Stimulated activated CD4-positive, alpha-beta T cell treated with anti-CD3 and anti-CD28 coated beads, Interleukin-4, amount 100 ng/mL, for 48 hours (primary cell): ENCODE measurements around the gene CFAP97D1.
A peak's percentile ranks its signal among the peaks of the same experiment; 100 is the strongest.

Experiments
- DNase-seq, 2 donors: peaks; one replicate each; pipeline ENCODE4 v3.0.0-alpha.2; 2020; ENCODE audit warnings: low read depth in 2 of 2

The CFAP97D1 gene

DNA sequence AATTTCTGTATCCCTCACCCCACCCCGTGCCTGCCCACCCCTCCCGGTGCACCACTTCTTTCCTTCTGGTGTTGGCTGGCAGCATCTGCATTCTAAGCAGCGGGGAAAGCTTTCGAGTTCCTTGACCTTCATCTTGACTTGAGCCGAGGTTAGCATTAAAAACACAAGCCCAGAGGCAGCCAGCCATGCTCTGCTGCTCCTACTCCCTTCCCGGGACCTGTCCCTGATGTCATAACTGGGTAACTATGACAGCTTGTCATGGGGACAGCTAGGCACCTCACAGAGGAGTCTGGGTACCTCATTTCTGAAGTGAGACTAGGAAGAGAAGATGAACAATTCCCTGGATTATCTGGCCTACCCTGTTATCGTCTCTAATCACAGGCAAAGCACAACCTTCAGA is at the start of gene CFAP97D1:
CFAP97D1 (plus strand) TSS at position 301 of the 400 bp plus-strand sequence; CDS start at position 329, 28 bp downstream.
- DNase-seq, result no peak

DNA sequence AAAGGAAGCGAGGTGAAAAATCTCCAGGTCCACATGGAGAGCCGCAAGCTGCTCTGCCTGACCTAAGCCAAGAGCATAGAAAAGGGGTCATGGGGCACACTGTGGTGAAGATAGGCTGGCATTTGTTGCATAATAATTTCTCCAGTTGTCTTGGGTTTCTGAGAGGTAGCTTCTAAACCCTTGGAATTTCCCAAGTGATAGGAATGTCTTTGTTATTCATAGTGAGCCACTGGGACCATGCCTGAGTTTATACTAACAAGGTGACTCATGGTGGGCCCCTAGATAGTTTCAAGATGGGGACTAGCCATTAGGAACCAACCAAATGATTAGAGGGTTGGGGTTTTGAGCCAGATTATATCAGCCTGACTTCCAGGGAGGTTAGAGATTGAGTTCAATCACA is 47.3 kb upstream of the CFAP97D1 start:
- DNase-seq, result no peak

DNA sequence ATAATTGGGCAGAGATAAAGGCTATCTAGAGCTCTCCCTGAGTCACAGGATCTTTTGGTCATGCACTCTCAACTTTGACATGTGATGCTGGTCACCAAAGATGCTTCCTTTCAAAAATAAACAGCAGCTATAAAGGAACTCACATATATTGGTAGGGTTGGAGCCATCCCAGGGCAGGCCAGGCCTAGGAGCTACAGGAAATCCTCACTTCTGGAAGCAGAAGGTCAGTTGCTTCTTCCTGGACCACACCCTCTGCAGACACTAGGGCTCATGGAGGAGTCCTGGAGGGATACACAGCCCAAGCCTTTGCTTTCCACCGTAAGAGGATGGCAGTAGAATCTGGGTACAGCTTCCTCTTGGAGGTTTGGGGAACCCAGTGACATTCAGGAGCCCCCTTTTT is 46.3 kb upstream of the CFAP97D1 start:
- no peak for DNase-seq

DNA sequence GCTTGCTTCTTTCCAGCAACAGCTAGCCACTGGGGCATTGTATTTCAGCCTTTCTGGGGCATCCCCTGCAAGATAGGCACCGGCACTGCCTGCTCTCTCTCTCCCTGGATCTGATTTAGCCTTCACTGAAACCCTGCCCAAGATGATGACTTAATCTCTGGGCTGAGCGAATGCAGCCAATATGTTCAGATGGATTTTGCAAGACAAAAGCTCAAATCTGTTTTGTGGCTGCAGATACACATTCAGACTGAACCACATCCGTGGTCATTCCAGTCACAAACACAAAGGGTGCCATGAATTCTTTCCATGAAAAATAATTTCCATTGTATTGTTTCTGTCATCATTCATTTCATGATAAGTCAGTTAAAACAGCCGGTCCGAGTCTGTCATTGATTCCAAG is 45.9 kb upstream of the CFAP97D1 start:
- no peak for DNase-seq

DNA sequence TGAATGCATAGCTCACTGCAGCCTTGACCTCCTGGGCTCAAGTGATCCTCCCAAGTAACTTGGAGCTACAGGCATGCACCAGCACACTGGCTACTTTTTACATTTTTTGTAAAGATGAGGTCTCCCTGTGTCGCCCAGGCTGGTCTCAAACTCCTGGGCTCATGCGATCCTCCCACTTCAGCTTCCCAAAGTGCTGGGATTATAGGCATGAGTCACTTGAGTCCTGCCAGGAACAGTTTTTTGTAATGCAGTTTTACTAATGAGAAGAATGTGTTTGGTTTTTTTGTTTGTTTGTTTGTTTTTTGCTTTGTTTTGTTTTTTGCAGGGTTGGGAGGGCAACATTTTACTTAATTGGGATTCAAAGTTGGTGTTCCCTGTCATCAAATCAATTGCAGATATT is 43.8 kb upstream of the CFAP97D1 start:
- no peak for DNase-seq

DNA sequence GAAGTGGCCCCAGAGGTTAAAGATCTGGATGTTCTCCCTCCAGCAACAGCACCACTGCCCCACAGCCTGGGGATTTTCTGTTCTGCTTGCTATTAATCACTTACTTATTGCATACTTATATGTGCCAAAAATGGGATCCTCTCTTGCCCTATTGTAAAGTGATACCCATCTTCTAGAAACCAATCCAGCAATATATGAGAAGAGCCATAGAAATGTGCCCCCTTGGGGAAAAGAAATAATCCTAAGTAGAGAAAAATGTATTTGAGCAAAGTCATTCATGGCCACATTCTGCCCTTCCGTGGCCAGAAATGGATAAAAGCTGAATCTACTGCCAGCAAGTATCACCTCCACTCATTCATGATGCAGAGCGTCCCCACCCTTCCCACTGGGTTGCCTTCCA is 42.5 kb upstream of the CFAP97D1 start:
- DNase-seq, result no peak

DNA sequence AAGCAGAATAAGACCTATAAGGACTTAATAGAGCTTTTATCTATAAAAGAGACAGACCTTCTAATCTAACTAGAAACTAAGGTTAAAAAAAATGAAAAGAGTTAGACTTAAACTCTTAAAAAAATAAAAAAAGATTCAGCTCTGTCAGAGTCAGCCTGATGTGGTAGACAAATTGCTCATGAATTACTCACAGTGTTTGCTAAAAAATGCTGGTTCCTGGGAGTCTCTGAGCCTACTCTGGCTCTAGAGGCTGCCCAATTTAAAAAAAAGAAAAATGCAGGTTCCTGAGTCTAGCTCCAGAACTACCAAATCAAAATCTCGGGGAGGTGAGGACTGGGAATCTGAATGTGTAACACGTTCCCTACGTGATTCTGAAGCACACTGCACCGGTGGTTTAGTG is 39.7 kb upstream of the CFAP97D1 start:
- DNase-seq, result no peak

DNA sequence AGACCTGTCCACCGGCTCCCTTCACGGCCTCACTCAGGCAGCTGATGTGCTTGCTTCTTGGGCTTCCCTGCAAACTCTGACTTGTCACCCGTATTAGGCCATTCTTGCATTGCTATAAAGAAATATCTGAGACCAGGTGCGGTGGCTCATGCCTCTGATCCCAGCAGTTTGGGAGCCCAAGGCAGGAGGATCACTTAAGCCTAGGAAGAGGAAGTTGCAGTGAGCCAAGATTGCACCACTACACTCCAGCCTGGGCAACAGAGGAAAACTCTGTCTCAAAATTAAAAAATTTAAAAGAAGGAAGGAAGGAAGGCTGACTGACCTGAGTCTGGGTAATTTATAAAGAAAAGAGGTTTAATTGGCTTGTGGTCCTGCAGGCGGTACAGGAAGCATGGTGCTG is 38.6 kb upstream of the CFAP97D1 start:
- no peak for DNase-seq

DNA sequence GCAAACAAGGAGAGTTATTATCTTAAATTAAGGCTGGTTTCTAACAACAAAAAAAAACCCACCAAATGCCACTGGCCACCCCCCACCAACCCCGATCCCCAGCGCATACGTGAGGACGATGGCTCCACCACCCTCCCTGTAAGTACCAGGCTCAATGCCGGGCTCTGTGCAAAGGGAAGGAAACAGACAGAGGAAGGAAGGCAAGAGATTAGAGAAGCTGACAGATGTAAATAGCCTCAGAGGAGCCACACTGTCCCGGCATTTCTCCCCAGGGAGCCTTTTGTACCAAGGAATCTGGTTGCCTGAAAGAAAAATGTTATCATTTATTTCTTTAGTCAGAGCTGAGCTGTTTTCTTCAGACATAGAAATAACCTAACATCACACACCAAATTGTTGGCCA is 34.7 kb upstream of the CFAP97D1 start:
- no peak for DNase-seq

DNA sequence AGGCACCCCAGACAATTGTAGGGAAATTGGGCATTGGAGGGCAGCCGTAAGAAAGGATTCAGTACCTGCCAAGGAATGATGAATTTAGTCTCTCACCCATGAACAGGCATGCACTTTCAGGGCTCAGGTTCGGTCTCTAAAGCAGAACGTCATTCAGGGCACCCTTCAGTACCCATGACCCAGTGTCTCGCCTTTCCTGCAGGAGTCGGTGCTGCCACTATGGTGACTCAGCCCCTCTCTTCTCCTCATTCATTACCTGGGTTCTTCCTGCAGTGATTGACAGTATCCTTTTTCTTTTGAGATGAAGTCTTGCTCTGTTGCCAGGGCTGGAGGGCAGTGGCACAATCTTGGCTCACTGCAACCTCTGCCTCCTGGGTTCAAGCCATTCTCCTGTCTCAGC is 30.1 kb upstream of the CFAP97D1 start:
- DNase-seq, result no peak

DNA sequence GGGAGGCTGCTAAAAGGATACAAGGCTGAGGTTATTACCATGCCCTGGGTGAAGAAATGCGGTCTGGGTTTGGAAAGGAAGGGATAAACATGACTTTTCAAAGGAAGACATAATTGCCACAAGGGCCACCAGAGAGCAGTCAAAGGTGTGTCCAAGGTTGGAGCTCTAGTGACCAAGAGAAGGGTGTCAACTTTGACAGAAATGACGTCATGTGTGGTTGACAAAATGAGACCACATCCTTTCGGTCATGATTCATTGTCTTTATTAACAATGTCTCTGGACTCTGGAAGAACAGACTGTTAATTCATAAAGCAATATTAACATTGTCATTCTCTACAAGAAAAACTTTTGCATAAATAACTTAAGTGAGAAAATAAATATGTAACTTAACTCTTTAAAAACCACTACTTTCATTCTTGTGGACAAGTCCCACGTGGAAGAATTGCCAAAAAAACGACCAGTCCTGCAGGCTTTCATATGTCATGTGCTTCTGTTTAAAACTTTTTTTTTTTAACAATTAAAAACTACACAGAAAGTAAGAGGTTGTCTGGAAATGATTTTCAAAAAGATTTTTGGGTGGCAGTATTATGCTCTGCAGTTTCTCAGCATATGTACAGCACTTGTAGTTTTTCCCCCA is 26.6 kb upstream of the CFAP97D1 start:
- DNase-seq, result no peak

DNA sequence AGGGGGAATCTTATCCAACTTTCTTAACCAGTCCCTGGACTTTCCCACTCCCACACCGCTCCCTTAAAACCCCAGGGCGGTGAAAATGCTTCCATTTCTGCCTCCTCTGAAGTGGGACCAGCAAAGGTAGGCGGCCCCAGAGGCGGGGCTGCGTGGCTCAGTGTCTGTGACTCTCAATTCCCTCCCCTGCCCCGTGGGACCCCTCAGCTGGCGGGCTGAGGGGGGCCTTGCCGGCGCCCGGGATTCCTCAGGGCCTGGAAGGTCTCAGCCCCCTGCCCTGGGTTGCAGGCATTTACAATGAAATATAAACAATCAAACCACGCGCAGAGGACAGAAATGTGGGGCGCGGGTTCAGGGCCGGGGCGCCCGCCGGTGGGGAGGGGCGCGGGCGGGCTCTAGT is 25.3 kb upstream of the CFAP97D1 start:
- no peak for DNase-seq

DNA sequence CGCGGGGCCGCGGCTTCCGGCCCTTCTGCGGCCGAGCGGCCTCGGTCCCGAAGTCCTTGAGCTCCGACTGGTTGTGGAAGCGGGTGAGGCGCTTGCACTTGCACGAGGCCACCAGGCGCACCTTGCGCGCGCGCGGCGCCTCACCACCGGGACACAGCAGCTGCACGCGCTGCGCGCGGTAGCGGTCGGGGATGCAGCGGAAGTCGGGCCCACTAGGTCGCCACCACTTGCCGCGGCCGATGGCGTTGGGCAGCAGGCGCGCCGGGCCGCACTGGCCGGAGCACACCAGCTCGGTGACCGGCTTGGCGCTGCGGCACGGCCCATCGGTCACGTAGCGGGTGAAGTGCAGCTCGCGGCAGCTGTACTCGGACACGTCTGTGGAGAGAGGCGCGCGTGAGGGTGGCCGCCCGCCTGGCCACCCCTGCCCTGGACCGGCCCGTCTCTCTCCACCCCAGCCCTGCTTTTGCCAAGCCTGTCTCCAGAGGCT is 24.8 kb upstream of the CFAP97D1 start:
- peak in 1 of 2 donors; percentile 20 for DNase-seq

DNA sequence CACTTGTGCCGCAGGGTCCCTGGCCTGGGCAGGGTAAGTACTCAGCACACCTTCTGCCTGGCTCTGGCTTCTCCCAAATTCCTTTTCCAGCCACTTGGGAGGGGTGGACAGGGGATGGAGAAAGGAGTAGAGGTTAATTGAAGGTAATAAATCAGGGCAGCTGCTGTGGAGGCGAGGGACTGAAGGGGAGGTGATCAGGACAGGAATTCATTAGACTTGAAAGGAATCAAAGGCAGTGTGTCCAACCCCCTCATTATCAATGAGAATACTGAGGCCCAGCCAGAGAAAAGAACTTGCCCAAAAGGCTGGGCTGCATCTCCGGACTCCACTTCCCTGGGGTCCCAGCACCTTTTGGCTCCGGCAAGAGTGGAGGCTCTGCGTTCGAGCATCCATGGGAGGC is 24.0 kb upstream of the CFAP97D1 start:
- no peak for DNase-seq

DNA sequence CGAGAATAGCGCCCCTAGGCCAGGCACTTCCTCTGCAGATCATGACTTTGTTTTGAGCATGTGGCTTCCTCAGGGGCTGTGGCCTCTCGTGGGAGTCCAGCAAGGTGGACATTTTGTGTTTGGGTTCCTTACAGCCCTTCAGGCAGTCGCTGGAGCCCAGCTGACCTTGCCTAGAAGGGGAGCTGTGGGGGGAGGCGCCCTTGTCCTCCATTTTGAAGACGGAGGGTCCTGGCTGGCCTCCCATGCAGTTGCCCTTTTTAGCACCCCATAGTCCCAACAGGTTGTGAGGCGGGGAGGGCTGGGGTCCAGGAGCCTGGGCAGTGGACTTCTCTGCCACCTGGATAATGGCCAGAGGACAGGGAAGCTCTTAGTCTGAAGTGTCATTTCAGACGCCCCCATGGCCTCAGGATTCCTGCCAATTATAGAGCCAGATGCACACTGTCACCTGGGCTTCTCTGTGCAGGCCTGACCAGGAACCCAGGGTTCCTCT is 23.0 kb upstream of the CFAP97D1 start:
- DNase-seq, result no peak

DNA sequence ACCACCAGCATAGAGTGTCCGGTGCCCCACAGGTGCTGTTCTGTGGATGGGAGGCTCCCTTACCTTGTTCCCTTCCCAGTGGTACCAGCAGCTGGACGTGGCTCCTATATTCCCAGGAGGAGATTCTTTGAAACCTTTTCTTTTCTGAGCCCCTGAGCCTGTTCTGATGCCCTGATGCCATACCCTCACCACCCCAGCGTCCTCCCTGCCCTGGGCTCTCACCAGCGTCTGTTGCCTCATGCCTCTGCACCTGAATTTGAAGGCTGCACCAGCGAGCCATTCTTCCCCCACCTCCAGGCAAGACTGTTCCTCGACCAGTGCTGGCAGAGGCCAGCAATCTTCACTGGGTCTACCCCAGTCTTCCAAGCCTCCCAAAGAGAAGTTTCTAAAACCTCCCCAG is 22.1 kb upstream of the CFAP97D1 start:
- DNase-seq, result no peak

DNA sequence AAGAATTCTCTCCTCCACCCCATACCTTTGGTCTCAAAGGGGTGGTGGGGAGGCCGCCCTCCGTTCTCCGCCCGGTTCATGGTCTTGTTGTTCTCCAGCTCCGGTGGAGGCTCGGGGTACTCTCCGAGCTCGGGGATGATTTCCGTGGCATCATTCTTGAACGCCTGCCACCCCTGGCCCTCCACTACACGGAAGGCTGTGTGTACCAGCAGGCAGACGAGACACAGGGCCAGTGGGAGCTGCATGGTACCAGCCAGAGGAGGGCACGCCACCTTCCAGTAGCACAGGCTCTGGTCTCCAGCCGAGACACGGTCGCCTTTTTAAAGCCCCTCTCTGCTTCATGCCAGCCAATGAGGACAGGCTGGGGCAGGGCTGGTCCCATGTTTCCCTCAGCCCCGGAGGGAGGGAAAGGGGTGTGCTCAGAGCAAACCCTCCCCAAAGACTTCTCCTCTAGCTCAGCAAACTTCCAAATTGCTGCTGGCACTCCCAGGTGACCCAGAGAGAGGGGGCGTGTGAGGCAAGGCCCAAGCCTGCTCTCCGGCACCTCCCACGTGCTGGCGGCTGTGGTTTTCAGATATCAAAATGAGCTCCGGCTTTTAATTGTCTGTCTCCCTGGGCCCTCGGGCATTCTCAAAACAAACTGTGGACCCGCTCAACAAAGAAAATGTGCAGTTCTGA is 21.6 kb upstream of the CFAP97D1 start, which contains the start of gene SOST:
SOST (minus strand) TSS at position 295 of the 678 bp plus-strand sequence; CDS start at position 245, 50 bp downstream.
- DNase-seq, result no peak

DNA sequence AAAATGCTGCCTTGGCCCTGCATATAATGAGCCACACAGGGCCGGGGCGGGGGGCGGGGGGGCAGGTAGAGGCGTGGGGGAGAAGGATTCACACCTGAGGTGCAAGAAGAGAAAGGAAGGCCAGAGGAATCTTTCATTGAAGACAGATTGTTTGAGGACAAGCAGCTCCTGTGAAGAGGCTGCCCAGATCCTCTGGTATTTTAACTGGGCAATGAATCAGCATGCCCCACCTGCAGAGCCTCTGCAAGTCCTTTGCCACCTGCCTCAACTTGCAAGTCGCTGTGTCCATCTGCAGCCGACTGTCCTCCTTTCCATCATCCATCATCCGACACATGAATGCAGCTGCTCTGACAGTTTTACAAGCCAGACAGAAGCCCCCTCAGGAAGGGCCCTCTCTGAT is 20.4 kb upstream of the CFAP97D1 start:
- DNase-seq, result no peak

DNA sequence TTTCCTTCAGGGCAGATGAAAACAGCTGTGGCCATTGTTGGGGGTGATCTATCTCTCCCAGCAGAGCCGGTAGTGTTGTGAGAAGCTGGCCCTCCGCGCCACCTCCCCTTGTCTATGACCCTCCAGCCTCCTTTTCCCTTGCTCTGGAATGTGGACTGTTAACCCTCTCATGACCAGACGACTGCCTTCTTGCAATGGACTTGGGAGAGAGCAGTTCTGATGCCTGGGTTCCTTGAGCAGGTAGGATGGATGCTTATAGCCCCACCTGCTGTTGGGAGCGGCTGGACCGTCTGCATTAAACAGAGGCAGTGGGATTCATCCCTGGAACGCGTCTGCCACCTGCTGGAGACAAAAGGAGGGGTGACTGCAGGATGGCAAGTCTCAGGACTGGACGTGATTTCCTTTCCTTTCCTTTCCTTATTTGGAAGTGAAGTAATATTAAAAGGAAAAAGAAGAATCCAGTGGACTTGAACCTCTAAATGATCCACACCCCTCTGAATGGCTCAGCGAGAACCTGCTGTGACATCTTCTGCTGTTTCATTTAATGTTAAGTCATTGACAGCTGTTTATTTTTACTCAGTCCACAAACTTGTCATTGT is 19.9 kb upstream of the CFAP97D1 start:
- peak; percentile 88 to 93 for DNase-seq

DNA sequence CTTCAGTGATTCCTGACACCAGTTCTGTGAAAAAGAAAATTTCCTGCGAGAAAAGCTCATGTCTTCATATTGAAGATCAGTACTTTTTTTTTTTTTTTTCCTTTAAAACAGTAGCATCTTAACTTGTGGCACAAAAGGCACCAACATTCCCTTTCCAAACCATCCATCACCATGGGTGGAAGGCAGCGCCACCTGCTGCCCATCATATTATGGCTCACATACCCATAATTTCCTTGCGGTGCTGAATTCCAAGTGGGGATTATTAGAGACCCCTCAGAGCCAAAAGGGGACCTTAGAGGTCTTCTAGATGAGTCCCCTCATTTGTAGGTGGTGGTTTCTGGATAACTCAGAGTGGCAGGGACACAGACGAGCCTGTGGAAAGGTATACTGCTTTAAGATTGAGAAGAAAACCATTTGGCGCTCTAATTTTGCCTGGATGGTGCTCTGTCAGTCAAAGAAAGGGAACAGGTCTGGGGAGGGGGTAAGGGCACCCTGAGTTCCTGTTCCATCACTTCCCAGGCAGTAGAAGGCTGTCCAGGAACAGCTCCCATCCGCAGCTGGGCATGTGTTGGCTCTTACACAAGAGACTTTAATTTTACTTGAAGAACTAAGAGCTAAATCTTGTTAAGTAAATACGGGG is 13.7 kb upstream of the CFAP97D1 start:
- peak; percentile 31 to 36 for DNase-seq

DNA sequence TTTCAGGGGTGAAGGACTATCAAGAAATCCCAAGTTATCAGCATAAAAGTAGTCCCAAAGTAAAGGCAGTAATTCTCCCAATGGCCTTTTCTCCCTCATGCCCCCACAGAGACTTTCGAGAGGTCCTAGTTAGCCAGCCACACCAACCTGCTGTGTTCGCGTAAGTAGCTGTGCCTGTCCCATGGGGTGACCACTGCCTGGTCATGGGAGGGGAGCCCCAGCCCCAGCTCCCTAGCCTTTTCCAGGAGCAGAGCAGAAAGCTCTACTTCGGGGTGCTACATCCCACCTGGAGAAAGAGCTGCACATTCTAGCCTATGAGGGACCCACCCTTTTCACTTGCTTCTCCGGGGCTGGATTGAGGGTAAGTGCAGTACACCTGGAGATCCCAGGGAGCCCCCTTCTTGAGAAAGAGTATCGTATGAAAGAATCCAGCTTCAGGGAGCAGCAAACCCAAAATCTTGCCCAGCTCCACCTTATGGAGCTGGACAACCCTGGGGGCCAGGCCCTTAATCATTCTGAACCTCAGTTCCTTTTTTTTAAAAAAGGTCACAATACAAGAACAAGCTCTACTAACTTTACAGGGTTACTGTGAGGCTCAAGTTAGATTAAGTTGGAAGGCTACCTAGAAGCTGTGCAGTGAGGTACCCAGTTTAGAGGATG is 13.1 kb upstream of the CFAP97D1 start:
- no peak for DNase-seq

DNA sequence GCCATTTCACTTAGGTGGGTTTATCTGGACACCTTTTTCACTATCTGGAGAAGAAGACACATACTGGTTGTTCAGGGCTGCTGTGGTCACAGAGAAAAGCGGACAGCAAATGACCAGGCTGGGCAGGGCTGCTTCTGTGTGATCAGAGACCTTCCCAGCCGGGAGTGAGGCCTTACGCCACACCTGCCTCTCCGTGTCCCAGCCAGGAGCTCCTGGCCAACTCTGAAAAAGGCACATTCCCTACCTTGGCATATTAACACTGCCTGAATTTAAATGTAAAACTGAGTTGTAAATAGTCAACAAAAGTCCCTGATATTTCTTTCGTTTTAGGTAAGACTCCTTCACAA is 12.5 kb upstream of the CFAP97D1 start:
- no peak for DNase-seq
